ENCODE results near the gene ABHD2.

The ABHD2 gene

GRCh38 chr15:89178307-89178977 lies 90.2 kb downstream of the ABHD2 start:
- Histone ChIP-seq H3K4me3 (ENCODE audit: low read depth, low read length) (no peak overlapping the region), H3K36me3 (ENCODE audit: control insufficient read depth in 2 of 2, insufficient read depth in 1 of 2, low read length in 2 of 2) (peaks cover 7 to 25% of the 10 kb centered on the region in 2 experiments), H3K9me3 (ENCODE audit: control insufficient read depth, insufficient read depth, low read depth, low read length) (no peaks in the 10 kb centered on the region), H3K4me1 (ENCODE audit: control insufficient read depth, insufficient read depth, low read length) (peaks cover 10% of the 10 kb centered on the region), H3K27ac (ENCODE audit: extremely low read depth, low read depth, low read length) (no peak overlapping the region)
- ChIA-PET CTCF (interaction anchor here (0.5 to 19.0 kb wide), 57 partner anchors 9 to 533 kb away, joined by 3 to 480 read pairs (median 4); partner anchors contain the start of genes ABHD2, FANCI and HAPLN3), POLR2A (interaction anchor here (0.9 kb wide), 1 partner anchor 9 kb away, joined by 3 read pairs; no protein-coding TSS in a partner anchor)
- TF ChIP-seq ZBTB48 (tag by site-specific recombination; IDR thresholded peaks at IDR 0.05) (no peak), GLI2 (tag by site-specific recombination; IDR thresholded peaks at IDR 0.05; ENCODE audit: borderline replicate concordance, low read depth) (no peak), ZNF274 (IDR thresholded peaks at IDR 0.05; ENCODE audit: low read length) (no peak), ZNF274 (tag by site-specific recombination; IDR thresholded peaks at IDR 0.05; ENCODE audit: borderline replicate concordance) (no peak), ELK4 (IDR thresholded peaks at IDR 0.05; ENCODE audit: borderline replicate concordance, low read depth, low read length) (no peak), ZNF449 (tag by site-specific recombination; IDR thresholded peaks at IDR 0.05) (no peak), HOXD13 (CRISPR knock-in tag; IDR thresholded peaks at IDR 0.05; ENCODE audit: borderline replicate concordance) (no peak), ZNF175 (tag by site-specific recombination; IDR thresholded peaks at IDR 0.05) (no peak), ZNF214 (tag by site-specific recombination; IDR thresholded peaks at IDR 0.05; ENCODE audit: borderline replicate concordance) (no peak), HOXC10 (CRISPR knock-in tag; IDR thresholded peaks at IDR 0.05) (no peak), OVOL3 (tag by site-specific recombination; IDR thresholded peaks at IDR 0.05) (no peak)

- Histone ChIP-seq H3K27ac (ENCODE audit: extremely low read depth, low read depth, low read length) (no peak overlapping the region), H3K36me3 (ENCODE audit: control insufficient read depth in 2 of 2, insufficient read depth in 1 of 2, low read length in 2 of 2) (peaks cover 7 to 31% of the 10 kb centered on the region in 2 experiments), H3K4me1 (ENCODE audit: control insufficient read depth, insufficient read depth, low read length) (no peaks in the 10 kb centered on the region; the same call in 1 of the 2 replicates), H3K4me3 (ENCODE audit: low read depth, low read length) (no peak overlapping the region), H3K9me3 (ENCODE audit: control insufficient read depth, insufficient read depth, low read depth, low read length) (no peaks in the 10 kb centered on the region)
- ChIA-PET CTCF (interaction anchor here (0.8 to 19.0 kb wide), 12 partner anchors 11 to 310 kb away, joined by 3 to 480 read pairs (median 4); partner anchors contain the start of gene HAPLN3), POLR2A (no interaction called here)
- no peak for TF ChIP-seq ZNF24 (tag by site-specific recombination; IDR thresholded peaks at IDR 0.05)
- 0 out of 2 replicates have a peak, but pooled peaks have one; percentile 19 for TF ChIP-seq ZNF398 (tag by site-specific recombination; IDR thresholded peaks at IDR 0.05)
Measured at GRCh38 chr15:89179966-89180875, 92.0 kb downstream of the ABHD2 start.

GRCh38 chr15:89184357-89184756 lies 96.1 kb downstream of the ABHD2 start:
- POLR2A ChIA-PET = no interaction called here

More at GRCh38 chr15:89184357-89184756, 96.1 kb downstream of the ABHD2 start:
- CTCF ChIA-PET = interaction anchor here (1.0 to 8.7 kb wide), 3 partner anchors 9 to 297 kb away, joined by 3 to 110 read pairs (median 5); no protein-coding TSS in a partner anchor
- Histone ChIP-seq H3K9me3 (ENCODE audit: control insufficient read depth, insufficient read depth, low read depth, low read length) (no peaks in the 10 kb centered on the region), H3K36me3 (ENCODE audit: control insufficient read depth in 2 of 2, insufficient read depth in 1 of 2, low read length in 2 of 2) (peaks cover 12 to 37% of the 10 kb centered on the region in 2 experiments; a peak in 2 of 3 replicates), H3K4me1 (ENCODE audit: control insufficient read depth, insufficient read depth, low read length) (no peaks in the 10 kb centered on the region), H3K4me3 (ENCODE audit: low read depth, low read length) (no peak overlapping the region), H3K27ac (ENCODE audit: extremely low read depth, low read depth, low read length) (no peak overlapping the region)
- TF ChIP-seq ZFHX2 (tag by site-specific recombination; conservative IDR thresholded peaks at IDR 0.05) (peak; percentile 25; the same call in 1 of the 2 replicates), ZNF211 (tag by site-specific recombination; IDR thresholded peaks at IDR 0.05; ENCODE audit: low read depth) (no peak), EGR2 (tag by site-specific recombination; IDR thresholded peaks at IDR 0.05; ENCODE audit: low read depth) (peak; percentile 59; the same call in 1 of the 2 replicates), SCRT1 (tag by site-specific recombination; IDR thresholded peaks at IDR 0.05; ENCODE audit: borderline replicate concordance) (no peak), PRDM10 (tag by site-specific recombination; IDR thresholded peaks at IDR 0.05) (no peak)

Measured in HEK293 (cell line).